NOMO-1 treated with dmso at 0.1 percent for 144 hours (cell line): Measurements from ENCODE around the gene STAP1.
"Not testable (repeated sequence)": the region's sequence is repeated elsewhere in the genome, so short reads cannot be mapped to it uniquely, and the experiment has no call there.

Experiments used
- DNase-seq: peaks from one replicate; lab custom pipeline; 2025; ENCODE audit not compliant: unreplicated experiment; lab: John Stamatoyannopoulos, UW

The STAP1 gene

GRCh38 chr4:67615119-67615518, 56.6 kb downstream of the STAP1 start:
- DNase-seq: peak; percentile 37

- no peak for DNase-seq
These were observed 58.0 kb downstream of the STAP1 start for GRCh38 chr4:67616478-67616877.

GRCh38 chr4:67624939-67625338, 66.4 kb downstream of the STAP1 start:
- DNase-seq: no peak

GRCh38 chr4:67632492-67632891, 74.0 kb downstream of the STAP1 start:
- DNase-seq: peak; percentile 68

- no peak for DNase-seq
These were observed 76.2 kb downstream of the STAP1 start for GRCh38 chr4:67634741-67635140.

GRCh38 chr4:67635331-67635730, 76.8 kb downstream of the STAP1 start:
- DNase-seq: no peak

- not testable (repeated sequence) for DNase-seq
These were observed 78.5 kb downstream of the STAP1 start for GRCh38 chr4:67636978-67637377.

GRCh38 chr4:67638136-67638535, 79.6 kb downstream of the STAP1 start:
- DNase-seq: peak; percentile 51

GRCh38 chr4:67651536-67651935, 93.0 kb downstream of the STAP1 start:
- DNase-seq: no peak
